DMS 273 (cell line): ENCODE measurements around the gene B3GNT2.
"Not testable (repeated sequence)": the region's sequence is repeated elsewhere in the genome, so short reads cannot be mapped to it uniquely, and the experiment has no call there.

ENCODE experiments used
- DNase-seq: peaks from one replicate; lab custom pipeline; 2025; ENCODE audit not compliant: unreplicated experiment; lab: John Stamatoyannopoulos, UW

Gene B3GNT2

GRCh38 chr2:62195421-62196277 lies at the start of gene B3GNT2:
B3GNT2 (plus strand) TSS chr2:62196115; CDS start chr2:62222221, 26,106 bp downstream.
- DNase-seq: peak; percentile 91

- not testable (repeated sequence) for DNase-seq
These were observed 49.1 kb upstream of the B3GNT2 start for GRCh38 chr2:62146790-62147189.

GRCh38 chr2:62147610-62148301 lies 48.2 kb upstream of the B3GNT2 start:
- no peak for DNase-seq

- no peak for DNase-seq
These were observed 46.2 kb upstream of the B3GNT2 start for GRCh38 chr2:62149708-62150107.

- DNase-seq: no peak
These were observed 45.2 kb upstream of the B3GNT2 start for GRCh38 chr2:62150597-62151305.

GRCh38 chr2:62151306-62151638 lies 44.6 kb upstream of the B3GNT2 start:
- DNase-seq: no peak

- DNase-seq: no peak
These were observed 43.9 kb upstream of the B3GNT2 start for GRCh38 chr2:62152000-62152399.

GRCh38 chr2:62156861-62157496 lies 38.9 kb upstream of the B3GNT2 start:
- no peak for DNase-seq

GRCh38 chr2:62158444-62159121 lies 37.3 kb upstream of the B3GNT2 start:
- no peak for DNase-seq

GRCh38 chr2:62160691-62161090 lies 35.2 kb upstream of the B3GNT2 start:
- DNase-seq: not testable (repeated sequence)

GRCh38 chr2:62163106-62163831 lies 32.6 kb upstream of the B3GNT2 start:
- no peak for DNase-seq

GRCh38 chr2:62163834-62164233 lies 32.1 kb upstream of the B3GNT2 start:
- no peak for DNase-seq

- DNase-seq: peak; percentile 49
These were observed 20.2 kb upstream of the B3GNT2 start for GRCh38 chr2:62175728-62176127.

GRCh38 chr2:62176801-62177200 lies 19.1 kb upstream of the B3GNT2 start:
- DNase-seq: no peak

- DNase-seq: no peak
These were observed 18.4 kb upstream of the B3GNT2 start for GRCh38 chr2:62177392-62178049.

- DNase-seq: peak; percentile 10
These were observed 17.1 kb upstream of the B3GNT2 start for GRCh38 chr2:62178741-62179271.

GRCh38 chr2:62180975-62181374 lies 14.9 kb upstream of the B3GNT2 start:
- no peak for DNase-seq

- DNase-seq: no peak
These were observed 14.1 kb upstream of the B3GNT2 start for GRCh38 chr2:62181843-62182242.

GRCh38 chr2:62184512-62185230 lies 11.2 kb upstream of the B3GNT2 start:
- DNase-seq: no peak
